Kidney (tissue), 14 donors: ENCODE measurements around the gene NFX1. TPM values are rescaled to one million over a fixed set of nuclear protein-coding genes. Genes with fewer than 3 reads are reported as not detected.

ENCODE experiments used
- DNase-seq, 5 donors: peaks; one replicate each; pipeline ENCODE4 v3.0.0-alpha.2; 2013 to 2020
- FAIRE-seq: peaks from 2 replicates; lab custom pipeline; 2012; peaks lifted over from hg19 to GRCh38; lab: Jason Lieb, UNC
- H3K27ac ChIP-seq, 2 donors: one replicate each; pipeline ENCODE4 v1.7.0; 2013; ENCODE audit warnings: low read depth in 2 of 2, low read length in 2 of 2, inconsistent platforms in 1 of 2
- H3K27me3 ChIP-seq: one replicate; pipeline ENCODE4 v1.7.1; 2013; ENCODE audit warnings: low read length, inconsistent platforms; ENCODE audit not compliant: control insufficient read depth, insufficient read depth
- H3K36me3 ChIP-seq, 3 donors: one replicate each; pipeline versions ENCODE4 v1.7.0 to v1.7.1; 2013; ENCODE audit warnings: low read length in 3 of 3, control low read depth in 1 of 3, inconsistent platforms in 1 of 3; ENCODE audit not compliant: insufficient read depth in 3 of 3, control insufficient read depth in 2 of 3
- H3K4me1 ChIP-seq, 3 donors: one replicate each; pipeline versions ENCODE4 v1.7.0 to v1.7.1; 2013; ENCODE audit warnings: low read length in 3 of 3, inconsistent platforms in 1 of 3, low read depth in 1 of 3; ENCODE audit not compliant: control insufficient read depth in 2 of 3, insufficient read depth in 2 of 3
- H3K4me3 ChIP-seq, 3 donors: one replicate each; pipeline versions ENCODE4 v1.7.0 to v1.8.1; 2013; ENCODE audit warnings: low read length in 3 of 3, control low read depth in 1 of 3, inconsistent platforms in 1 of 3
- H3K9ac ChIP-seq, 3 donors: one replicate each; pipeline versions ENCODE4 v1.7.0 to v1.7.1; 2013; ENCODE audit warnings: low read length in 3 of 3, control low read depth in 1 of 3, inconsistent platforms in 1 of 3
- H3K9me3 ChIP-seq, 3 donors: one replicate each; pipeline versions ENCODE4 v1.7.0 to v1.7.1; 2013; ENCODE audit warnings: low read length in 3 of 3, control low read depth in 1 of 3, inconsistent platforms in 1 of 3; ENCODE audit not compliant: control insufficient read depth in 2 of 3, insufficient read depth in 1 of 3
- intact Hi-C: fragments of 100-400 bp; cut with DNase I; formaldehyde crosslinking; loops from one replicate; pipeline ENCODE4 v1.11.1; 2022
- polyA plus RNA-seq: library from polyadenylated mRNA; stranded (reverse); fragments of 350-450 nt; fragmentation: Illumina TruSeq; extraction: RNeasy Lipid Tissue Mini Kit (QIAGEN cat#74804); gene quantifications from one replicate; pipeline ENCODE4 v1.2.3, GENCODE V29; 2014; ENCODE audit warnings: low read depth, low replicate concordance; ENCODE audit not compliant: insufficient read depth
- total RNA-seq: library from RNA; stranded (reverse); fragmentation: NEBNext Ultra II Directional; extraction: Animal tissue kit (Norgen Biotek cat#: 25700); gene quantifications from one replicate; pipeline ENCODE4 v1.2.1, GENCODE V29; 2021
- TF ChIP-seq, protein P1 (sequence below): IDR thresholded peaks from 3 replicates; pipeline ENCODE4 v1.5.1; 2012; ENCODE audit warnings: mild to moderate bottlenecking, moderate library complexity, borderline replicate concordance; ENCODE audit not compliant: insufficient read depth; ENCODE audit errors: extremely low read depth
- donor health status: control.
- donor health status: control.
- donor health status: control.
- donor health status: control.
- donor health status: control.
- donor health status: DM: yes; HTN: yes; CAD: no.
- donor health status: Normal renal cell carcinoma (clear cell type).

Gene NFX1
- total and polyA plus RNA-seq, 2 donors from 2014 or later: 12.2 to 46.3 TPM

DNA sequence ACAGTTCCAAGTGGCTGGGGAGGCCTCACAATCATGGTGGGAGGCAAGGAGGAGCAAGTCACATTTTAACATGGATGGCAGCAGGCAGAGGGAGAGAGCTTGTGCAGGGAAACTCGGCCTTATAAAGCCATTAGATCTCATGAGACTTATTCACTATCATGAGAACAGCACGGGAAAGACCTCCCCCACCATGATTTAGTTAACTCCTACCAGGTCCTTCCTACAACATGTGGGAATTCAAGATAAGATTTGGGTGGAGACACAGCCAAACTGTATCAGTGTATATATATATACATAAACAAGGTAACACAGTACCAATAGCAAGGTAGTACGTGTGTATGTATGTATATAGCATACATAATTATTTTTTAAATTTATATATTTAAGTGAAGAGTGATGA lies 50.9 kb downstream of the NFX1 start:
- TF ChIP-seq, protein P1, sequence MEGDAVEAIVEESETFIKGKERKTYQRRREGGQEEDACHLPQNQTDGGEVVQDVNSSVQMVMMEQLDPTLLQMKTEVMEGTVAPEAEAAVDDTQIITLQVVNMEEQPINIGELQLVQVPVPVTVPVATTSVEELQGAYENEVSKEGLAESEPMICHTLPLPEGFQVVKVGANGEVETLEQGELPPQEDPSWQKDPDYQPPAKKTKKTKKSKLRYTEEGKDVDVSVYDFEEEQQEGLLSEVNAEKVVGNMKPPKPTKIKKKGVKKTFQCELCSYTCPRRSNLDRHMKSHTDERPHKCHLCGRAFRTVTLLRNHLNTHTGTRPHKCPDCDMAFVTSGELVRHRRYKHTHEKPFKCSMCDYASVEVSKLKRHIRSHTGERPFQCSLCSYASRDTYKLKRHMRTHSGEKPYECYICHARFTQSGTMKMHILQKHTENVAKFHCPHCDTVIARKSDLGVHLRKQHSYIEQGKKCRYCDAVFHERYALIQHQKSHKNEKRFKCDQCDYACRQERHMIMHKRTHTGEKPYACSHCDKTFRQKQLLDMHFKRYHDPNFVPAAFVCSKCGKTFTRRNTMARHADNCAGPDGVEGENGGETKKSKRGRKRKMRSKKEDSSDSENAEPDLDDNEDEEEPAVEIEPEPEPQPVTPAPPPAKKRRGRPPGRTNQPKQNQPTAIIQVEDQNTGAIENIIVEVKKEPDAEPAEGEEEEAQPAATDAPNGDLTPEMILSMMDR: no peak
- H3K27ac ChIP-seq: no peak overlapping the region
- no peak for FAIRE-seq
- H3K36me3 ChIP-seq: peaks cover 13 to 47% (median 18%) of the 10 kb centered on the region in 3 donors
- no peak overlapping the region for H3K9ac ChIP-seq
- no peak overlapping the region for H3K4me3 ChIP-seq
- H3K4me1 ChIP-seq: no peaks in the 10 kb centered on the region
- no peaks in the 10 kb centered on the region for H3K27me3 ChIP-seq
- peaks cover 0 to 5% (median 0%) of the 10 kb centered on the region in 3 donors for H3K9me3 ChIP-seq
- no peak for DNase-seq
- intact Hi-C loops: no loop called here

DNA sequence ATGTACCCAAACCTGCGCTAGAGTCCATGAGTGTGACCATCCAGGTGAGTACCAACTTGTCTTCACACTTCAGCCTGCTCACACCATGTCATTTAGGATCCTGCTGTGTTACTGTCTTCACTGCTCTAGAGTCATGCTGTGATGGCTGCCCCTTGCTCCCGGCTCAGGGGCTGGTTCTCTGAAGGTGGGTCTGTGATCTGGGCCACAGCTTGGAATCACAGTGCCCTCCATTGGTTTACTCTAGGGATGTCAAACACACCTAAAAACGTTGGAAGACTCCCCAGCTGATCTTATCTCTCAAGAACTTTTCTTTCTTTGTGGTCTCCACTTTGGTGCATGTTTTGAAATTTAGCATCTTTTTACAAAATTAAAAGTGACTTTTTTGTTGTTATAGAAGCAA lies 53.8 kb downstream of the NFX1 start:
- no peak overlapping the region for H3K9ac ChIP-seq
- H3K27ac ChIP-seq: no peak overlapping the region
- intact Hi-C loops: no loop called here
- H3K9me3 ChIP-seq: peaks cover 0 to 5% (median 0%) of the 10 kb centered on the region in 3 donors
- TF ChIP-seq, protein P1: no peak
- no peaks in the 10 kb centered on the region for H3K27me3 ChIP-seq
- peaks cover 13 to 56% (median 29%) of the 10 kb centered on the region in 3 donors for H3K36me3 ChIP-seq
- no peak overlapping the region for H3K4me3 ChIP-seq
- H3K4me1 ChIP-seq: no peaks in the 10 kb centered on the region
- DNase-seq (no peak), FAIRE-seq (no peak)

DNA sequence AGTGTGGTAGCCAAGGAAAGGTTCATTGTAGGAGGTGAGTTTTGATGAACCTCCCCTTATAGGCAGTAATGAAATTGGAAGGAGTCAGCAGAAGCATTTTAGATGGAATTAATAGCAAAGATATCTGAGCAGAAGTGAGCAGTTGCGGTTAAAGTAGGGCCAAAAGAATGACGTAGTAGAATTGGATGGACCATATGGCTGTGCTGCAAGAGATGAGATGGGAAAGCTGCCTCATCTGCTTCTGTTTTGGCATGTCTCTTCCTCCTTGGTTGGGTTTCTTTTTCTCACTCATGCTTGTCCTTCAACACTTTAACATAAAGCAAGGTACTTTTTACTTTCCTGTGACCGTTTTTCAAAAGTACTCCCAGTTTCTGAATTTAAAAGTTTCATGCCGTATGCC lies 56.2 kb downstream of the NFX1 start:
- Histone ChIP-seq H3K27me3 (no peaks in the 10 kb centered on the region), H3K27ac (no peak overlapping the region), H3K4me1 (no peaks in the 10 kb centered on the region), H3K9ac (no peak overlapping the region), H3K36me3 (peaks cover 10 to 44% (median 21%) of the 10 kb centered on the region in 3 donors), H3K9me3 (no peaks in the 10 kb centered on the region), H3K4me3 (no peak overlapping the region)
- DNase-seq: no peak
- TF ChIP-seq, protein P1: no peak
- intact Hi-C loops: no loop called here
- FAIRE-seq: no peak

DNA sequence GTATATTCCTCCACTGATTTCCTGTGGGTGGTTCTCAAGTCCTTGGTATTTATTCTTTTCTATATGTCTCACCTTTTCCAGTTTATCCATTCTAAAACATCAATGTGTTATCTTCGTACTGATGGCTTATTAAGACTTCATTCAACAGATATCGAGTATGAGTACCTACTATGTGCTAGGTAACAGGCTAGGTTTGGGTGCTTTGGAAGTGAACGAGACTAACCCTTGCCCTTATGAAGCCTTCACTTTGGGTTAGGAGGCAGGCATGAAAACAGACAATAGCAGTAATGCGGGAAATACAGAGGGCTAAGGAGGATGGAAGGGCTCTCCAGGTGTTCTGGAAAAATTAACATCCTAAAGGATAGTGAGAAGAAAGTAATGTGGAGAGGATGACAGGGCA lies 58.7 kb downstream of the NFX1 start:
- TF ChIP-seq, protein P1: no peak
- Histone ChIP-seq H3K9me3 (no peaks in the 10 kb centered on the region), H3K27ac (no peak overlapping the region), H3K27me3 (no peaks in the 10 kb centered on the region), H3K4me3 (no peak overlapping the region), H3K36me3 (peaks cover 9 to 37% (median 19%) of the 10 kb centered on the region in 3 donors), H3K4me1 (no peaks in the 10 kb centered on the region), H3K9ac (no peak overlapping the region)
- no peak for DNase-seq
- intact Hi-C loops: no loop called here
- no peak for FAIRE-seq
